ENCODE measurements around the gene MUSTN1.

DNA sequence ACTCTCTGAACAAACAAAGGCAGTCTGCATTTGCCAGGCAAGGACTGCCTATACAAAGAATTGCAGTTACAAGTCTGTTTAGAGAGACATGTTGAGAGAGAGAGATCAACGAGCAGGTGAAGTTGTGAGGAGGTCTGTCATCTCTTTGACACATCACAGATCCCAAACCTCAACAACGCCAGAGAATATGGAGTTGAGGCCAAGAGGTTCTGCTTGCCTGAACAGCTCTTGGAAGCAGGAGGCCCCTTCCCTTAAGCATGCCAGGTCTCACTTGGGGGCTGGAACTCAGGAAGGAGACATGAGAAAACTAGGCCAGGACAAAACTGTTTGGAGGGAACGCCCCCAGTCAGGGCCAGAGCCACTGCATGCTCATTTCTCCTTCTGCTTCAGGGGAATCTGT is 22.3 kb upstream of the MUSTN1 start:
- TF ChIP-seq SUZ12 (IDR thresholded peaks at IDR 0.05; ENCODE audit: extremely low read depth, insufficient read depth, insufficient read length) = no peak
- TF ChIP-seq ZNF274 (IDR thresholded peaks at IDR 0.05; ENCODE audit: low read depth, low read length) = no peak
- no peak for TF ChIP-seq YY1 (IDR thresholded peaks at IDR 0.05; ENCODE audit: insufficient read depth, insufficient read length)

All from NT2/D1 (cell line).